Stimulated activated CD8-positive, alpha-beta memory T cell treated with anti-CD3 and anti-CD28 coated beads, Interleukin-2, amount 100 ng/mL, for 1 hour (primary cell): ENCODE data around the gene NEK6.

Source experiments
- DNase-seq, 2 donors: peaks; one replicate each; pipeline ENCODE4 v3.0.0-alpha.2; 2020; ENCODE audit warnings: low read depth in 2 of 2

The NEK6 gene

DNA sequence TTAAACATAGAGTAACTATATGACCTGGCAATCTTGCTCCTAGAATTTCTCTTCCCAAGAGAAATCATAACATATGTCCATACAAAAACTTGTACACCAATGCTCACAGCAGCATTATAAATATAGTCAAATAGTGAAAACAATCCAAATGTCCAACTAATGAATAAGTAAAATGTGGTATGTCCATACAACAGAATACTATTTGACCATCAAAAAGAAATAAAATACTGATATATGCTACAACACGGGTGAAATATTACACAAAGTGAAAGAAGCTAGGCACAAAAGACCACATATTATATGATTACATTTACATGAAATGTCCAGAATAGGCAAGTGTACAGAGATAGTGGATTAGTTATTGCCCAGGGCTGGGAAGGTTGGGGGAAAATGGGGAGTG, 116.1 kb downstream of the NEK6 start:
- no peak for DNase-seq

DNA sequence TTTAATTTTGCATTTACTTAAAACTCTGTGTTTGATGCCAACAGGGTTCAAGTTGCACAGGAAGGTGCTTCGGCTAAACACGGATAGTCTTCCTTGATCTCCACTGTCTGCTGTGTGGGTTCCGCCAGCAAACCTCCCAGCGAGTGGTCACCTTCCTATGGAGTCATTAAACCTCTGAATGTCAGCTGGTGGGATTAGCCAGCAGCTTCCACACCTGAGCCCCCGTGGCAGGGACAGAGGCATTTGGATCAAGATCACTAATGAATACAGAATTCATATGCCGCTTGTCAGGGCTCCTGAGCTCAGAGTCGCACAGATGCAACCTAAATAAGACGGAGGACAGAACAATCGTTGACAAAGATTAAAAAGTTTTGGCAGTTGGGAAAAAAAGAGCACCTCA, 118.0 kb downstream of the NEK6 start:
- DNase-seq, result no peak

DNA sequence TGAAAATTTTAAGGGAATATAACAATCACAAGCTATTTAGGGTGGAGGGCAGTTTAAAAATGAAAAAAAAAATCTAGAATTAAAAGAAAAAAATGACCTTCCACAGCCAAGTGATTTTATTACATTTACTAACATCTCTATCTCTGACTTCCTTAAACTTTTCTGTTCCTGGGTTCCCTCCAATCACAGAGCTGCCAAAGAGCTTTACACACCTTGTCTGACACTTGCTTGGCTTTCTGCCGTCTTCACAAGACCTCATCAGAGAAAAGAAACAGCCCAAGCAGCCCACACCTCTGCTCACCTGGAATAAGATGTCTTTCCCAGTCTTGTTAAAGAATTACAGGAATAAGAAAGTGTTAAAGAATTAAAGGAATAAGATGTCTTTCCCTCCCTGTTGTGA, 118.6 kb downstream of the NEK6 start:
- DNase-seq, result no peak

GRCh38 chr9:124377551-124378406, 120.0 kb downstream of the NEK6 start:
- no peak for DNase-seq

- no peak for DNase-seq
These were observed 123.6 kb downstream of the NEK6 start for GRCh38 chr9:124381170-124381945.

- DNase-seq, result no peak
These were observed 126.5 kb downstream of the NEK6 start for GRCh38 chr9:124384210-124384609.

DNA sequence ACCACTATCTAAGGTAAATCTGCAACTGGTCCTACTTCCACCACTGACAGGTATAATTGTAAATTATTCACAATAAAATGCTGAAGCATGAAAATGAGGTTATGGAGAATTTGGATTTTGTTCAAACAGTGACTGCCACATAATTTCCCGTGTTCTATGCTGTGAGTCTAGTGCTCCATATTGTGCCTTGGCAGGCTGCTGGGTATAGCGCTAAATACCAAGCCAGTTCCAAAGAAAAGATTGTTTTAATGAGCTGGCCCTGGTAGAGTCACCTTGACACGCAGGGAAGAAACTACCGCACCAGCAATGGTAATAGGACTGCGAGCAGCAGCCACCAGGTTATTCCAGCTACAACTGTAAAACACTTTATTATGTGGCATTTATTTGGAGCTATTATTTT, 127.1 kb downstream of the NEK6 start:
- no peak for DNase-seq

DNA sequence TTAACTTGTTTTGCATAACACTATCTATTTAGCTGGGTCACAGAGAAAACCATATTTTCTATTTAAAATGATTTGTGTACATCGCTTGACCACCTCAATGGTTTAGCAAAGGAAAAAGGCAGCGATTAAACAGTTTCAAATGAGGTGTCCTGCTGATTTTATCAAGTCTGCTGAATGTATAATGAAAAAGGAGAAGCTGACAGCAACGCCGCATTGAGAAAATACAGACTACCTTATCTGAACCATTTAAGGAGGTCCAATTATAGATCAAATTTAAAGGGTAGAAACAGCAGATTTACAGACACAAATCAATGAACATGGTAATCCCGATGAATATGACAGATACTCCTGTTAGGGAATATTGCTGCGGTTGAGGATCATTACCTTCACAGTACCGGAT, 127.9 kb downstream of the NEK6 start:
- DNase-seq, result no peak

GRCh38 chr9:124386201-124386600, 128.5 kb downstream of the NEK6 start:
- no peak for DNase-seq

- no peak for DNase-seq
These were observed 130.7 kb downstream of the NEK6 start for GRCh38 chr9:124388275-124389048.

GRCh38 chr9:124389146-124389939, 131.6 kb downstream of the NEK6 start:
- no peak for DNase-seq

DNA sequence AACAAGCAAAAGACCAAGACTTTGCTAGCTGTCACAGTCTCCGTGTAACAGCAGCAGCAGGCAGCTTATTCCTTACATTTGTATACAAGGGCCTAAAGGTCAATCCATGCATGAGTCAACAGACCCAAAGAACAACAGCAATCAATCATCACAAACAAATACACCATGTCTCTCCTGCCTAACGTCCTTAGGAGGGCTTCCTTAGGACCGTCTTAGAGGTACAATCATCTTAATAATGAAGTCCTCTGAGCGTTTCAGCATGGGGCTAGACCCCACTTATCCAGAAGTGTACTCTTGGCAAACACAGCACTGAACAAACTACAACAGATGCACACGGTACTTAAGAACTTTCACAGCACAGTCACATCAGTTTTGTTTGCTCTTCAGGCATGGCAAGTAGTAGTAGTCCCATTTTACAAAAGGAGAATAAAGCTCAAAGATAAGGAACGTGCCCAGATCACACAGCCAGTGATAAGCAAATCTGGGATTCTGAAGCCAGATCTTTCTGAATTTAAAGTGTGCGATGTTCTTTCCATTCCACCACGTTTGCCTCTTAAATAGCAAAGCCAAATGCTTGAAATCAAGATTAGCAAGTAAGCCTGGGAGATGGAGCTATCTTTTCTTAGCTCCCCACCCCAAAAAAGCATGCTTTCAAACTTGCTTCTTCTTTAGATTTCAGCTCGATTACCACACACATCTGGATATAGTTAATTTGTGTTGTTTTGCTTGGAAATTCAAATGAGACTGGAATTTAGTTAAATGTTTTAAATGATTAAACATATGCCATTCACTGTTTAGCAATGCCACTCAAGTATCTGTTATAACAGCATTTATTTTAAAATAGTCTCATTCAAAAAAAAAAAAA, 133.3 kb downstream of the NEK6 start:
- DNase-seq, result no peak

DNA sequence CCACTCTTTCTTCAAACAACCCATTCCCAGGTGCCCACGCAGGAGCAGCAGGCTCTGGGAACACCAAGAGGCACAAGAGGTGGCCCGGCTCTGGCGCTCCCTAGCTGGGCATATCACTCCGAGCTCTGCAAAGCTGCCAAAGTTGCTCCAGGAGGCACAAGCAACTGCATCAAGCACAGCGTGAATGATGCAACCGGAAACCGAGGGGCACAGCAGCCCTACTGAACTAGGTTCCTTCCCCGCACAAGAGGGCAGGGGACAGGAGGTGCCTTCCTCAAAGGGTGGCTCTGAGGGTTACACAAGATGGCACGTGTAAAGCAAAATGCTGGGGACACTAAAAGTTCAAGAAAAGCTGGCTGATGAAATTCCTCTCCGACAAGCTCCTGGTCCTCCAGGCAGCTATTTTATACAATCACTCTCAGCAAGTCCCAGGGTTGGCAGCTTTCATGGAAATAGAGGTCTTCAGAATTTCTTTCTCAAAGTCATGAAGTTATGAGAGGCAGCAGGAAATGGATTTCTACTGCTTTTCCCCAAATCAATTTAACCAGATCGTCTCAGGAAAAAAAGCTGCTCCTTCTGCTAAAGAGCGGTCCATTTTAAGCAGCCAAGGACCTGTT, 134.6 kb downstream of the NEK6 start:
- no peak for DNase-seq

GRCh38 chr9:124392871-124393460, 135.2 kb downstream of the NEK6 start:
- no peak for DNase-seq

GRCh38 chr9:124394167-124394566, 136.4 kb downstream of the NEK6 start:
- no peak for DNase-seq

- no peak for DNase-seq
These were observed 136.8 kb downstream of the NEK6 start for GRCh38 chr9:124394596-124394995.

DNA sequence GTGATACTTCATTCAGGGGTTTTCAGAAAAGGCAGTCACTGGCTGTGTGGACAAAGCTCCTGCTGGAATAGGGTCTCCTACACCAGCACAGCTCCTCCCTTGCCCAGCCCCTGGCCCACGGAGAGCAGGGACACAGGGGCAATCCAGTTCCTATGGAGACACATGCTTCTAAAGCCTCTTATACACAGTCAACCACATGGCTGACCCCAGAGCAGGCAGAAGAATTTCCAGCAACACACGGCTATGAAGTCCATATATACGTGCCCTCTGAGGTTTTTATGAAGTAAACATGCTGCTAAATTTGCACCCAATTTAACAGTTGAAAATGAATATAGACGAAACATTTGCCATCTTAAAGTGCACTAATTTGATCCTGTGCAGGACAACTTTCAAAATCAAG, 138.1 kb downstream of the NEK6 start:
- no peak for DNase-seq

- no peak for DNase-seq
These were observed 140.6 kb downstream of the NEK6 start for GRCh38 chr9:124398191-124398935.
